NCI-H1092 treated with DMSO at 0.1 percent for 48 hours (cell line): Measurements from ENCODE around the gene EIF4E2.
"Not testable (repeated sequence)": the region's sequence is repeated elsewhere in the genome, so short reads cannot be mapped to it uniquely, and the experiment has no call there.

Experiments
- DNase-seq: peaks from one replicate; lab custom pipeline; 2025; lab: John Stamatoyannopoulos, UW

Gene EIF4E2

DNA sequence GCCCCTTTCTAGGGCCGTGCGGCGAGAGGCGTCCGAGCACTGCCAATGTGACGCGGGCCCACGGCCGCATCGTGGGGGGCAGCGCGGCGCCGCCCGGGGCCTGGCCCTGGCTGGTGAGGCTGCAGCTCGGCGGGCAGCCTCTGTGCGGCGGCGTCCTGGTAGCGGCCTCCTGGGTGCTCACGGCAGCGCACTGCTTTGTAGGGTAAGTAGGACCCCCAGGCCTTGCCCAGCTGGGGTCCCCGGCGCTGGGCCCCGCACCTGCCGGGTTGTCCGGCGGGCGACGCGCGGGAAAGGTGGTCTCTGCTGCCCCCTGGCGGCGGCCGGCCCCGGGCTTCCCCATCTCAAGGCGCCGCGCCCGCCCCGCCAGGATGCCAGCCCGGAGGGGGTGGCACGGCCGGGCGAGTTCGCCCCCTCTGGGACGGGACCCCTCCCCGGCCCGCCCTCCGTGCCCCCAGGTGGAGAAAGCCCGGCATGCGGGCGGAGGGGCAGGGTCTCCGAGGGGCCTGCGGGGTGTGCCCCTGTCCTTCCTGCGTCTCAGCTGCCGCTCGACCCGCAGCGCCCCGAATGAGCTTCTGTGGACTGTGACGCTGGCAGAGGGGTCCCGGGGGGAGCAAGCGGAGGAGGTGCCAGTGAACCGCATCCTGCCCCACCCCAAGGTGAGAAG lies 28.4 kb upstream of the EIF4E2 start:
- DNase-seq, result no peak

DNA sequence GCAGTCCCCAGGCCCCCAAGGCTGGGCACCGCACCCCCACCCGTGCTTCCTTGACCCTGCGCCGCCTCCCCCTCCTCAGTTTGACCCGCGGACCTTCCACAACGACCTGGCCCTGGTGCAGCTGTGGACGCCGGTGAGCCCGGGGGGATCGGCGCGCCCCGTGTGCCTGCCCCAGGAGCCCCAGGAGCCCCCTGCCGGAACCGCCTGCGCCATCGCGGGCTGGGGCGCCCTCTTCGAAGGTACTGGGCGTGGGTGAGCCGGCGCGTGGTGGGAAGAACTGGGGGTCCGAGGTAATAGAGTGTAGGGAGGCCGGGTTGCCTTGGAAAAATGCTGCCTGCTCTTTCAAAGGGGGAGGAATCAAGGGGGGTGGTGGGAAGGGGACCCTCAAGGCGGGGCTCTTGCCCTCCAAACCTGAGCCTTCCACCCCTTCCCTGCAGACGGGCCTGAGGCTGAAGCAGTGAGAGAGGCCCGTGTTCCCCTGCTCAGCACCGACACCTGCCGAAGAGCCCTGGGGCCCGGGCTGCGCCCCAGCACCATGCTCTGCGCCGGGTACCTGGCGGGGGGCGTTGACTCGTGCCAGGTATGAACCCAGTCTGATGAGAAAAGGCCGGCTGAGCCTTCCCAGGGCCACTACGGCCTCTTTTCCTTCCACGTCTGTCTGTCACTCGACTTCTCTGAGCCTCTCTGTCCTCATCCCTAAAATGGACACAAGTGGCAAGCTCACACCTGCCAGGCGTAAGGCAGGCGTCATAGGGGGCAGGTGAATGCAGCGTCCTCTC lies 27.7 kb upstream of the EIF4E2 start:
- DNase-seq, result no peak

DNA sequence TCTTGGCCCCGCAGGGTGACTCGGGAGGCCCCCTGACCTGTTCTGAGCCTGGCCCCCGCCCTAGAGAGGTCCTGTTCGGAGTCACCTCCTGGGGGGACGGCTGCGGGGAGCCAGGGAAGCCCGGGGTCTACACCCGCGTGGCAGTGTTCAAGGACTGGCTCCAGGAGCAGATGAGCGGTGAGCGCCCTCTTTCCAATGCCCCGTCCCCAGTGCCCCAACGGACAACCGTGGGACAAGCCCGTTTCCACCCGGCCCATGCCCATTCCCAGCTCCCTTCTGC lies 27.1 kb upstream of the EIF4E2 start:
- DNase-seq, result no peak

DNA sequence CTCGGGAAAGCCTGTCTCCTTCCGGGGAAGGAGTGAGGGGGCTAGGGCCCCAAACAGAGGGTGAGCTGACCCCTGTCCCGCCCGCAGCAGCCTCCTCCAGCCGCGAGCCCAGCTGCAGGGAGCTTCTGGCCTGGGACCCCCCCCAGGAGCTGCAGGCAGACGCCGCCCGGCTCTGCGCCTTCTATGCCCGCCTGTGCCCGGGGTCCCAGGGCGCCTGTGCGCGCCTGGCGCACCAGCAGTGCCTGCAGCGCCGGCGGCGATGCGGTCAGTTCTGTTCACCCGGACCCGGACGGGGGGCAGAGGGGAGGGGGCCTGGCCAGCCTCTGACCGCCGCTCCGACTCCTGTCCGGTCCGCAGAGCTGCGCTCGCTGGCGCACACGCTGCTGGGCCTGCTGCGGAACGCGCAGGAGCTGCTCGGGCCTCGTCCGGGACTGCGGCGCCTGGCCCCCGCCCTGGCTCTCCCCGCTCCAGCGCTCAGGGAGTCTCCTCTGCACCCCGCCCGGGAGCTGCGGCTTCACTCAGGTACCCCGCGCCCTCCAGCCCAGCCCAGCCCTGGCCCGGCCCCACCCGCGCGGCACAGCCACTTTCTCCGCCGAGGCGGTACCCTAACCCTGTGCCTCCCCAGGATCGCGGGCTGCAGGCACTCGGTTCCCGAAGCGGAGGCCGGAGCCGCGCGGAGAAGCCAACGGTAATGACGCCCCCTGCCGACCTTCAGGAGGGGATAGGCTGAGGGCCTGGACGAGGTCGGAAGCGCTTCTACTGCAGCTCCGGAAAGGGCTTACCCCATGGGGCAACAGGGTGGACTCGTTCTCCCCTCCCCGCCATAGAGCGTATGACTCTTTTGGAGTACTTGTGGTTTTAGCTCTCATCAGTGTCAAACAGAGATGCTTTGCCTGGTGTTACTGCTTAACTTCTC lies 26.5 kb upstream of the EIF4E2 start:
- peak; percentile 2 for DNase-seq

DNA sequence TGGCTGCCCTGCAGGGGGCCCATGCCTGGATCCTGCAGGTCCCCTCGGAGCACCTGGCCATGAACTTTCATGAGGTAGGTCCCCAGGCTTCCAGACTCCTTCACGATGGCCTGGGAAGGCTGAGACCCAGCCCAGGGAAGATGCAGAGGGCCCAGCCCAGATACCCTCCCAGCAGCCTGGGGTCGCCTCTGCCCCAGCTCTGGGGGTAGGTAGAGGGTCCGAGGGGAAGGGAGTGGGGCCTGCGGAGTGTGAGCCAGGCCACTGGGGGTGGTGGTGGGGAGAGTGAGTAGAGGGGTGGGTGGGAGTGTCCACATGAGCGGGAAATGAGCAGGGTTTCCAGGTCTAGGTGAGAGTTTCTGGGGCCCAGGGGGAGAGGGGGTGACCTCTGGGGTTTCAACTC lies 25.7 kb upstream of the EIF4E2 start:
- DNase-seq, result no peak

DNA sequence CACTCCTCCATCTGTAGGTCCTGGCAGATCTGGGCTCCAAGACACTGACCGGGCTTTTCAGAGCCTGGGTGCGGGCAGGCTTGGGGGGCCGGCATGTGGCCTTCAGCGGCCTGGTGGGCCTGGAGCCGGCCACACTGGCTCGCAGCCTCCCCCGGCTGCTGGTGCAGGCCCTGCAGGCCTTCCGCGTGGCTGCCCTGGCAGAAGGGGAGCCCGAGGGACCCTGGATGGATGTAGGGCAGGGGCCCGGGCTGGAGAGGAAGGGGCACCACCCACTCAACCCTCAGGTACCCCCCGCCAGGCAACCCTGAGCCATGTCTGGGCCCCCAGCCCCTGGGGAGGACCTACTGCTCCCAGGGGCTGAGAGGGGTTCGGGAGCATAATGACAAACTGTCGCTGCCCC lies 25.3 kb upstream of the EIF4E2 start:
- no peak for DNase-seq

DNA sequence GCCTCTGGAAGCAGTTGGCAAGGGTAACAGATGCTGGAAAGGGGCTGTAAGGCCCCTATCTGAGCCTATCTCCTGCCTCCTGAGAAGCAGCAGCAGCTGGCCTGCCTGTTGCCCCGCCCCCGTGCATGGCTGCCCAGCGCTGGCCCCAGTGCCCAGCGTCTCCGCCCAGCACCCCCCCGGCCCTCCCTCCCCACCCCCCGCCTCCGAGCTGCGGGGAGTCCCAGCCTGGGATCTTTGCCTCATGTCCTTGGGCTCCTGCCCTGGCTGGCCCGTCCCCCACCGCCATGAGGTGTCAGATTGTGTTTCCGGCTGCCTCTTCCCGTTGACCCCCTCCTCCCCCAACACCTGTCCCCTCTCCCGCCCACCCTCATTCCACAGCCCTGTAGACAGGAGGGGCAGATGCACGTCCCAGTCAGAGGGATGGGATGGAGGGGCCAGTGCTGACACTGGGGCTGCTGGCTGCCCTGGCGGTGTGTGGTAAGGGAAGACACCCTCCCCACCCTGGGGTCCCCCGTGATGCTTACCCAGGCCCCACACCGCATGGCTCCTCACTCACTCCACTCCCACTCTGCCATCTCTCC lies 24.6 kb upstream of the EIF4E2 start, which contains the start of gene CHRND:
CHRND (plus strand) TSS at position 370 of the 581 bp plus-strand sequence; CDS start at position 426, 56 bp downstream.
- DNase-seq, result no peak

DNA sequence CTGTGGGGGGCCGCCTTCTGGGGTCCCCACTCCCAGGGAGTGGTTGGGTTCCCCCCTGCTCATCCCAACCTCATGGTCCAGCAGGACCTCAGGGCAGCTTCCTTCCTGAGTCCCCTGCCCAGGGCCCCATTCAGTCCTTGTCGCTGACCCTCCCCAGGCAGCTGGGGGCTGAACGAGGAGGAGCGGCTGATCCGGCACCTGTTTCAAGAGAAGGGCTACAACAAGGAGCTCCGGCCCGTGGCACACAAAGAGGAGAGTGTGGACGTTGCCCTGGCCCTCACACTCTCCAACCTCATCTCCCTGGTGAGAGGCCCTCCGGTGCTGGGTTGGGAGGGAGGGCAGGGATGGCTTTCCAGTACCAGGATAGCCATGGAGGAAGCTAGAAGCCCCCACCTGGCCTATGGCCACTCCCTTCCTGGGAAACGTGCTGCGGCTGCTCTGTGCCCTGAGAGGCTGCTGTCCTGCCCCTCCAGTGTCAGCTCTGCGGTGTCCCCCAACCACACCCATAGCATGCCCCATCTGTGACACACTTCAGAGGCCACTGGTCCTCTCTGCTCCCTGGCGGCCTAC lies 24.0 kb upstream of the EIF4E2 start:
- DNase-seq, result no peak

DNA sequence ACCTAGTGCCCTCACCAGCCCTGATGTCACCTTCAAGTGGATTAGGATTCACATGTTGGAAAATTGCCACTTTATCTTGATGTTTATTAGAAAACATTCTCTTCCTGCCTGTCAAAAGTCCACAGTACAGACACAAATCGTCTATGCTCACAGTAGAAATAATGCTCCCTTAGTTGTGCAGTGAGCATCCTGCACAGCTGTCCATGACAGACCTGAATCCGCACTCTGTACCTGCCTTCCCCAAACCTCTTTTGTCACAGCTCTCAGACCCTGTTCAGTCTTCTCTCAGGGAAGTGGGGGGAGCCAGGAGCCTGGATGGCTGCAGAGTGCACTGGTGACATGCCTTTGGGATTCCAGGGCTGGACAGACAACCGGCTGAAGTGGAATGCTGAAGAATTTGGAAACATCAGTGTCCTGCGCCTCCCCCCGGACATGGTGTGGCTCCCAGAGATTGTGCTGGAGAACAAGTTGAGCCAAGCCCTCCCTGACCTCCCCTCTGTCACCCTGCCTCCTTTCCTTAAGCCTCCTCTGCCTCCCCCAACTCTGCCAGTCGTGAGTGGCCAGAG lies 22.5 kb upstream of the EIF4E2 start:
- no peak for DNase-seq

DNA sequence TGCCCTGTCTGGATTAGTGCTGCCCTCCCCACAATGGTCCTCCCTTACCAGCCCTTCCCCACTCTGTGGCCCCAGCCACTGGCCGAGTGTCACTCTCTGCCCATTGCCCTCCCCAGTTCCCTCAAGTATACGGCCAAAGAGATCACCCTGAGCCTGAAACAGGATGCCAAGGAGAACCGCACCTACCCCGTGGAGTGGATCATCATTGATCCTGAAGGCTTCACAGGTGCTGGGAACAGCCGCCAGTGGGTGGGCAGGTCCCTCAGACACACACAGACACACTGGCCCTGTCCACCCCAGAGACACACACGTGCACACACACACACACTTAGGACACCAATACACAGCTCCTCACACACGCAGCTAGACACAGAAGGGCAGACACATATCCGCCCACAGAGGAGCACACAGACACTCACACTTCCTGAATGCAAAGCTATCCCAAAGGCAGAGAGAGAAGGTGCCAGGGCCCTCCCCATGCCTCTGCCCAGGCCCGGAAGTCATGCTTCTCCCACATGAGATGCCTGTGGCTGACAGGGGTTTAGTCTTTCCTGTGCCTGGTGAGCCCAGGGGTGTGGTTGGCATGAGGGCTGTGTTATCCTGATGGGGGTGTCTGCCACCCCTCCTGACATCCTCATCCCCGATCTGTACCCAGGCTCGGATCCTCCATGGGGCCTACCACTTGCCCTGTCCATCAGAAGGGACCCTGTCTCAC lies 21.6 kb upstream of the EIF4E2 start:
- DNase-seq, result no peak

DNA sequence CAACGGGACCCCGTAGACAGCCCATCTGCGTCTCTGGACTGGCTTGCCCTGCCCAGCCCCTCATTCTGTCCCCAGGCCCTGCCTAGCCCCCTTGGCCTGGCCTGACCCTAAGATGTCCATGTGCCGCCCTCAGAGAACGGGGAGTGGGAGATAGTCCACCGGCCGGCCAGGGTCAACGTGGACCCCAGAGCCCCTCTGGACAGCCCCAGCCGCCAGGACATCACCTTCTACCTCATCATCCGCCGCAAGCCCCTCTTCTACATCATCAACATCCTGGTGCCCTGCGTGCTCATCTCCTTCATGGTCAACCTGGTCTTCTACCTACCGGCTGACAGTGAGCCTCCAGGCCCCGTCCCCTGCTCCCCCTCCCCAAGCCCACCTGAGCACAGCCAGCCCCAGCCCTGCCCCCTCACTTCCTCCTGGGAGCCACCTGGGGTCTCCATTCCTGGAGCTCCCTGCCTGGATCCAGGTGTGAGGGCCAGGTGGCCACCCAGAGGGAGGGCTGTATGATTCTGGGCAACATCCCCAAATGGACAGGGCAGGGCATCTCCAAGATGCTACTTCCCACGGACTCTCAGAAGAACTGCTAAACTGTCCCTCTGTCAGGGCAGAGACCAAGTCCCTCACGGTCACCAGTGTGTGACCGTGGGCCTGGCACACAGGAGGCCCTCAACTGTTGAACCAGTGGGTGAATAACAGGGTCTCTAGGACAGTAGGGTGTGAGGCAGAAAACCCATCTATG lies 20.5 kb upstream of the EIF4E2 start:
- no peak for DNase-seq

DNA sequence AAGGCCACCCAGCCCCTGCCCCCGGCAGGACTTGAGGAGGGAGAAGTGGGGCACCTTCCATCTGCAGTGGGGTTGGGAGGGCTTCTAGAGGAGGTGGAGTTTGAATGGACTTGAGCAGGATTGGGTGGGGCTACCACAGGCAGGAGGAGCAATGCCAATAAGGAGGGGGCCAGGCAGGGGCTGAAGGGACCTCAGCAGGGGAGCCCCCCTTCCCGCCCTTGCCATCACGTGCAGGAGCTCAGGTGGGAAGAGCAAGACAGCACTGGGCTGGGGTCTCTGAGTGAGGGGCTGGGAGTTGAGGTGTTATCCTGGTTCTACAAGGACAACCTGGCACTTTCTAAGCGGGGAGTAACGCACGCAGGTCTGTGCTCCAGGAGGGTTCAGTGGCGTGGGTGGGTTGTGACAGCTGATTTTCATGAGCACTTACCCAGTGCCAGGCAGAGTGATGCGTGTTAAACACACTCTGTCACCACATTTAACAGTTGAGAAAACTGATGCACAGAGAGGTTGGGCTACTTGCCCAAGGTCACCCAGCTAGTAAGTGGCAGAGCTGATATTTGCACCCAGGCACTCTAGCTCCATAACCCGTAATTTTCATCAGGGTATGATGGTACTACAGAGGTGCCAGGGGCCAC lies 19.7 kb upstream of the EIF4E2 start:
- no peak for DNase-seq

DNA sequence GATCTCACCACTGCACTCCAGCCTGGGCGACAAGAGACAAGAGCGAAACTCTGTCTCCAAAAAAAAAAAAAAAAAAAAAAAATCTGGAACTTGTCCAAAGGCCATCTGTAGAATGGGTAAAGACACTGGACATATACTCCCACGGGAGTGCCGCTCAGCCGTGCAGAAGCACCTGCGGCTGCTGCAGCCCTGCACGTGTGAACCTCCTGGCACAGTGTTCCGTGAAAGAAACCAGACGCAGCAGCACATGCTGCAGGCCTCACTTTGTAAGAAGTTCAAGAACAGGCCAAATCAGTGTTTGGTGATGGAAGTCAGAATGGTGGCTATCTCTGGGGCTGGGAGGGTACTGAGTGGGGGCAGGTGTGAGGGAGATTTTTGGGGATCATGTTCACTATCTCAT lies 18.1 kb upstream of the EIF4E2 start:
- no peak for DNase-seq

DNA sequence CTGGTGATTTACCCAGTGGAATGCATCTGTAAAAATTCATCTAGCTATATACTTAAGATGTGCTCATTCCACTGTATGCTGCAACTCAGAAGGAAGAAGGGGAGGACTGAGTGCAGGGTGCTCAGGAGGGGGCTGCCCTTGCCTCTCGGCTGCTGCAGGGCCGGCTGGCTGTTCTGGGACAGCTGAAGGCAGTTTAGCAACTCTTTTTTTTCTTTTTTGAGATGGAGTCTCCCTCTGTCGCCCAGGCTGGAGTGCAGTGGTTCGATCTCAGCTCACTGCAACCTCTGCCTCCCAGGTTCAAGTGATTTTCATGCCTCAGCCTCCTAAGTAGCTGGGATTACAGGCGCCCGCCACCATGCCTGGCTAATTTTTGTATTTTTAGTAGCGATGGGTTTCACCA lies 17.7 kb upstream of the EIF4E2 start:
- DNase-seq, result not testable (repeated sequence)

DNA sequence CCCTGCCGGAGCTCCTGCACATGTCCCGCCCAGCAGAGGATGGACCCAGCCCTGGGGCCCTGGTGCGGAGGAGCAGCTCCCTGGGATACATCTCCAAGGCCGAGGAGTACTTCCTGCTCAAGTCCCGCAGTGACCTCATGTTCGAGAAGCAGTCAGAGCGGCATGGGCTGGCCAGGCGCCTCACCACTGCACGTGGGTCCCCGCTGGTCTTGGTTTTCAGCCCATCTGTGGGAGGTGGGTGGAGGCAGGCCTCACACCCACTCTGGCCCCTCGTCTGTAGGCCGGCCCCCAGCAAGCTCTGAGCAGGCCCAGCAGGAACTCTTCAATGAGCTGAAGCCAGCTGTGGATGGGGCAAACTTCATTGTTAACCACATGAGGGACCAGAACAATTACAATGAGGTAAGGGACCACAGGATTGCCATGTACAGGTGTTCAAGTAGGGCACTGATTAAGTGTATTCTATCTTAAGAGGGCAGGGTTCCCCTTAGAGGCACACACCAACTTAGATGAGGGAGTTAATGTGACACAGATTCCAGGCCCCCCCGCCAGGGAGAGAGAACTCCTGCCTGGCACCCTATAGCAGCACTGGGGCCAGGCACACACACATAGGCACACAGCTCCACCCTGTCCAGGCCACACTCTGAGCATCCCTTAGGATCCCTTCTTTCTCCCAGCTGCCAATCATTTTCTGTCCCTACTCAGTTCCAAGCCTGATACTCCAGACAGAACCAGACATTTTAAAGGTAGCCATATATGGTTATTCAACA lies 16.4 kb upstream of the EIF4E2 start:
- DNase-seq, result no peak

DNA sequence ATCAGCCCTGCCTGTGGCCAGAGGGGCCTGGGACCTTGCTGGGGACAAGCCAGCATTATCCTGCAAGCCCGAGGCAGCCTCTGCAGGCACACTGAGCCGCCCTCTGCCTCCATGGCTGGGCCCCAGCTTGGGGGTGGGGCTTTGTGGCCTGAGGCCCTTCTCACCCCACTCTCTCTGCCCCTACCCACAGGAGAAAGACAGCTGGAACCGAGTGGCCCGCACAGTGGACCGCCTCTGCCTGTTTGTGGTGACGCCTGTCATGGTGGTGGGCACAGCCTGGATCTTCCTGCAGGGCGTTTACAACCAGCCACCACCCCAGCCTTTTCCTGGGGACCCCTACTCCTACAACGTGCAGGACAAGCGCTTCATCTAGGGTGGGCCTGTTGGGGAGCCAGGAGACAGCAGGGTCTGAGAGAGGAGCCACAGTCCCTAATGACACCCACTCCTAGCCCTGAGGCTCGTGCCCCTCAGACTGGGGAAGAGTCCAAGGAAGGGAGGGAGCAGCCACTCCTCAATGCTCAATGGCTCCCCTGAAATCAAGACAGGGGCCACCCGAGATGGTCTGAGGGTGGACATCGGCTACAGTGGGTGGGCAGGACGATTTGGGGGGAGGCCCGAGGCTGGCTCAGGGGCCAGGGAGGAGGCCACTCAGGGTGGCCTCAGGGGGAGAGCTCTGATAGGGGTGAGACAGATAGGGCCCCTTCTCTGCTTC lies 15.4 kb upstream of the EIF4E2 start:
- no peak for DNase-seq

DNA sequence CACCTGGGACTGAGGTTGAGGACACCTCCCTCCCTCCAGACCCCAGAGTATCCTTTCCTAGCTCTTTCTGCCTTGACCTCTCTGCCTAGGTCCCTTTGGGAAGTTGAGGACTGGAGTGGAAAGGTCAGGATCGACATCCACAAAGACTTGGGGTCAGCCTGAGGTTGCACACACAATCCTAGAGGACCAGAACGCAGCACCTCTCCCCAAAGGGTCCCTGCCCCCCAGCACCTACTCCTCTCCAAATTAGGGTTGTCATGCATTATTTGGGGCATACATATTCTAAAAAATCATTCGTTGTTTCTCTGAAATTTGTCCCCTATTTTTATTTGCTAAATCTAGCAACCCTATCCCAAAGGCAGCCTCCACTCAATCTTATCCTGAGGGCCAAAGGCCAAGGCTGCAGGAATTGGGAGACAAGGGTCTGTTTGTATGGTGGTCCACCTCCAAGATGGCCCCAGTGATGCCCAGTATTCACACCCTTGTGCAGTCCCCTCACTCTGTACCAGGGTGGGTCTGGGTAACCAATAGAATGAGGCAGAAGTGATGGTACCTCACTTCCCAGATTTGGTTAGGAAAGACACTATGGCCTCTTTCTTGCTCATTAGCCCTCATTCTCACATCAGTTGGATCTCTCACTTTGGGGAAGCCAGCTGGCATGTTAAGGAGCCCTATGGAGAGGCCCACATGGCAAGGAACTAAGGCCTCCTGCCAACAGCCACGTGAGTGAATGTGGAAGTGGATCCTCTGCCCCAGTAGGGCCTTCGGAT lies 14.5 kb upstream of the EIF4E2 start:
- DNase-seq, result no peak

DNA sequence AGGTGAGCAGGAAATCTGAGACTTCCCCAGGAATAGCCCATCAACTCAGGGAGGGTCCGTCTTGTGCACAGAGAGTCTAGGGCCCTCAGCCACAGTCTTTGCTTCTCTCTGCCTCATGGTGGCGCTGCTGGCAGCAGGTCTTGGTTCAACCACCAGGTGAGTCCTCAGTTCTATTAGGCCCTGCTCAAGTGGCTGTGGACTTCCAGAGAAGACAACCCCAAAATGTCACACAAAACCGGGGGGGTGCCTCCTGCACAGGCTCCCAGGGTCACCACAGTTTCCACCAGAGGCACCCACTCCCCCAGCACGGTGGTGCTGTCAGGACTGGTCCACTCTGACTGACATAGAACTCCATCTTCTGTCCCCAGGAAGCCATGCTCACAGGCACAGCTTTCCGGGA lies 13.4 kb upstream of the EIF4E2 start:
- no peak for DNase-seq
